IMR-90 (cell line): ENCODE results near the gene UBE2M. TPM values are rescaled to one million over a fixed set of nuclear protein-coding genes. Genes with fewer than 3 reads are reported as not detected.

ENCODE experiments used
- ATAC-seq: fragments of 200-7000 bp; cut with Tn5 transposase; 2 replicates; pipeline ENCODE4 v1.9.1; 2020; ENCODE audit warnings: low read depth, mild to moderate bottlenecking, moderate library complexity
- BruUV-seq: library from RNA; stranded (reverse); fragments of 400-500 nt; replicated peaks from 2 replicates; lab custom pipeline; 2021; lab: Mats Ljungman, UMichigan
- CTCF ChIA-PET: fragments of 300-600 bp; formaldehyde crosslinking; extraction: SDS; loops from one replicate; lab custom pipeline; 2021; ENCODE audit warnings: antibody characterized with exemption; lab: Yijun Ruan, JAX
- POLR2A ChIA-PET: fragments of 300-600 bp; sonication (Branson Sonifier 250); formaldehyde crosslinking; loops from one replicate; lab custom pipeline; 2022; ENCODE audit warnings: antibody characterized with exemption; ENCODE audit not compliant: unreplicated experiment; lab: Charles Lee
- DNase-seq: peaks from one replicate; pipeline ENCODE4 v3.0.0; 2013
- H2AFZ ChIP-seq: replicated peaks from 2 replicates; pipeline ENCODE3; 2013; ENCODE audit warnings: low read length, mild to moderate bottlenecking; ENCODE audit not compliant: poor library complexity
- H2AK5ac ChIP-seq: 2 replicates; pipeline ENCODE4 v1.6.1; 2013; ENCODE audit warnings: low read depth, low read length, inconsistent platforms
- H2AK9ac ChIP-seq: replicated peaks from 2 replicates; pipeline ENCODE3; 2013; ENCODE audit warnings: mild to moderate bottlenecking, low read depth, low read length, moderate library complexity; ENCODE audit not compliant: poor library complexity
- H2BK120ac ChIP-seq: 2 replicates; pipeline ENCODE4 v1.6.1; 2013; ENCODE audit warnings: low read depth, low read length, inconsistent platforms
- H2BK15ac ChIP-seq: 3 replicates; pipeline ENCODE4 v1.6.1; 2013; ENCODE audit warnings: low read depth, low read length, inconsistent platforms
- H2BK20ac ChIP-seq: 2 replicates; pipeline ENCODE4 v1.6.1; 2013; ENCODE audit warnings: low read depth, mild to moderate bottlenecking, inconsistent platforms, low read length, moderate library complexity
- H2BK5ac ChIP-seq: 2 replicates; pipeline ENCODE4 v1.6.1; 2013; ENCODE audit warnings: mild to moderate bottlenecking, low read depth, low read length, inconsistent platforms; ENCODE audit not compliant: poor library complexity, severe bottlenecking
- H3K14ac ChIP-seq: replicated peaks from 2 replicates; pipeline ENCODE4 v1.6.1; 2013; ENCODE audit warnings: low read depth, low read length, inconsistent platforms
- H3K18ac ChIP-seq: 2 replicates; pipeline ENCODE4 v1.6.1; 2013; ENCODE audit warnings: low read depth, low read length, control low read depth
- H3K23ac ChIP-seq: 2 replicates; pipeline ENCODE4 v1.6.1; 2013; ENCODE audit warnings: low read depth, low read length, inconsistent platforms
- H3K27ac ChIP-seq: 2 replicates; pipeline ENCODE4 v1.5.1; 2013; ENCODE audit warnings: mild to moderate bottlenecking, control low read depth, low read length; ENCODE audit not compliant: insufficient read depth
- H3K27me3 ChIP-seq: 2 replicates; pipeline ENCODE4 v1.6.1; 2013; ENCODE audit warnings: low read length; ENCODE audit not compliant: control insufficient read depth, insufficient read depth
- H3K36me3 ChIP-seq: 2 replicates; pipeline ENCODE4 v1.6.1; 2013; ENCODE audit warnings: low read length, mixed read lengths; ENCODE audit not compliant: control insufficient read depth, insufficient read depth
- H3K4ac ChIP-seq: 2 replicates; pipeline ENCODE4 v1.6.1; 2013; ENCODE audit warnings: low read depth, low read length, inconsistent platforms
- H3K4me1 ChIP-seq: 2 replicates; pipeline ENCODE4 v1.6.1; 2013; ENCODE audit warnings: low read length, mixed read lengths; ENCODE audit not compliant: control insufficient read depth, insufficient read depth
- H3K4me2 ChIP-seq: 2 replicates; pipeline ENCODE4 v1.6.1; 2013; ENCODE audit warnings: low read depth, mild to moderate bottlenecking, control low read depth, low read length, moderate library complexity
- H3K4me3 ChIP-seq: 2 replicates; pipeline ENCODE4 v1.5.1; 2013; ENCODE audit warnings: low read depth, mild to moderate bottlenecking, control low read depth, low read length, moderate library complexity; ENCODE audit not compliant: insufficient read depth
- H3K56ac ChIP-seq: 2 replicates; pipeline ENCODE4 v1.6.1; 2013; ENCODE audit warnings: low read length, inconsistent platforms; ENCODE audit not compliant: insufficient read depth; ENCODE audit errors: extremely low read depth
- H3K79me1 ChIP-seq, 2 experiments: 2 replicates each; pipeline ENCODE4 v1.6.1; 2013; ENCODE audit warnings: low read length in 2 of 2, inconsistent platforms in 1 of 2, low read depth in 1 of 2
- H3K9ac ChIP-seq: 2 replicates; pipeline ENCODE4 v1.6.1; 2013; ENCODE audit warnings: low read depth, low read length, control low read depth
- H3K9me1 ChIP-seq: 2 replicates; pipeline ENCODE4 v1.6.1; 2013; ENCODE audit warnings: low read length, inconsistent platforms; ENCODE audit not compliant: insufficient read depth
- H3K9me3 ChIP-seq: 2 replicates; pipeline ENCODE4 v1.6.1; 2013; ENCODE audit warnings: low read length; ENCODE audit not compliant: control insufficient read depth, insufficient read depth
- H4K20me1 ChIP-seq: 2 replicates; pipeline ENCODE4 v1.6.1; 2013; ENCODE audit warnings: low read length, inconsistent platforms; ENCODE audit not compliant: insufficient read depth
- H4K5ac ChIP-seq: 2 replicates; pipeline ENCODE4 v1.6.1; 2013; ENCODE audit warnings: mild to moderate bottlenecking, low read depth, low read length, control low read depth
- H4K8ac ChIP-seq, 2 experiments: 2 replicates each; pipeline ENCODE4 v1.6.1; 2013; ENCODE audit warnings: low read depth in 2 of 2, low read length in 2 of 2, control low read depth in 1 of 2, inconsistent platforms in 1 of 2
- H4K91ac ChIP-seq: 2 replicates; pipeline ENCODE4 v1.6.1; 2013; ENCODE audit warnings: low read depth, low read length, inconsistent platforms; ENCODE audit not compliant: insufficient read depth
- BHLHE40 ChIP-seq: fragments of 150-350 bp; IDR thresholded peaks from 2 replicates; pipeline ENCODE4 v1.6.1; 2016; ENCODE audit warnings: mild to moderate bottlenecking, low read depth, low read length
- CEBPB ChIP-seq: IDR thresholded peaks from 2 replicates; pipeline ENCODE4 v1.6.1; 2012; ENCODE audit warnings: low read depth, low read length, improper control_type of control experiment
- CHD1 ChIP-seq: IDR thresholded peaks from 2 replicates; pipeline ENCODE4 v1.6.1; 2012; ENCODE audit warnings: low read depth, low read length, improper control_type of control experiment
- CTCF ChIP-seq: conservative IDR thresholded peaks from 2 replicates; pipeline ENCODE4 v1.5.1; 2012; ENCODE audit warnings: mild to moderate bottlenecking, low read depth, low read length, improper control_type of control experiment
- ELK1 ChIP-seq: fragments of 150-350 bp; IDR thresholded peaks from 2 replicates; pipeline ENCODE4 v1.6.1; 2016; ENCODE audit warnings: low read depth, mild to moderate bottlenecking, low read length, moderate library complexity, borderline replicate concordance
- FOS ChIP-seq: fragments of 150-350 bp; IDR thresholded peaks from 2 replicates; pipeline ENCODE4 v1.6.1; 2016; ENCODE audit warnings: low read depth, low read length
- MAFK ChIP-seq: IDR thresholded peaks from 2 replicates; pipeline ENCODE4 v1.6.1; 2012; ENCODE audit warnings: low read depth, low read length, improper control_type of control experiment
- MAZ ChIP-seq: IDR thresholded peaks from 2 replicates; pipeline ENCODE4 v1.6.1; 2012; ENCODE audit warnings: low read depth, mild to moderate bottlenecking, low read length, improper control_type of control experiment, moderate library complexity, borderline replicate concordance
- MXI1 ChIP-seq: IDR thresholded peaks from 2 replicates; pipeline ENCODE4 v1.6.1; 2012; ENCODE audit warnings: low read depth, mild to moderate bottlenecking, low read length, moderate library complexity, borderline replicate concordance
- NFE2L2 ChIP-seq: fragments of 150-350 bp; IDR thresholded peaks from 2 replicates; pipeline ENCODE4 v1.6.1; 2016; ENCODE audit warnings: low read depth, mild to moderate bottlenecking, low read length
- POLR2A ChIP-seq: IDR thresholded peaks from 2 replicates; pipeline ENCODE4 v1.6.1; 2012; ENCODE audit warnings: mild to moderate bottlenecking, low read depth, low read length
- RAD21 ChIP-seq: IDR thresholded peaks from 2 replicates; pipeline ENCODE4 v1.6.1; 2012; ENCODE audit warnings: low read length, improper control_type of control experiment
- RCOR1 ChIP-seq: IDR thresholded peaks from 2 replicates; pipeline ENCODE4 v1.6.1; 2012; ENCODE audit warnings: mild to moderate bottlenecking, low read length, improper control_type of control experiment; ENCODE audit not compliant: insufficient replicate concordance
- RFX5 ChIP-seq: IDR thresholded peaks from 2 replicates; pipeline ENCODE4 v1.8.0; 2012; ENCODE audit warnings: low read depth, mild to moderate bottlenecking, low read length, moderate library complexity
- SMC3 ChIP-seq: fragments of 150-350 bp; IDR thresholded peaks from 2 replicates; pipeline ENCODE4 v1.6.1; 2016; ENCODE audit warnings: low read depth, mild to moderate bottlenecking, antibody characterized with exemption, low read length, moderate library complexity
- USF2 ChIP-seq: fragments of 150-350 bp; IDR thresholded peaks from 2 replicates; pipeline ENCODE4 v1.6.1; 2017; ENCODE audit warnings: mild to moderate bottlenecking, antibody characterized with exemption, low read length, low read depth
- WGBS, 2 experiments: methylation state at CpG; one replicate each; pipeline versions ENCODE4 v1.1.5 to v1.1.7; 2013; ENCODE audit warnings: missing lambda C conversion rate in 2 of 2; ENCODE audit not compliant: insufficient read length in 1 of 2; ENCODE audit errors: extremely low coverage in 2 of 2; 5-methylcytosine and 5-hydroxymethylcytosine counted together
- dilution Hi-C: fragments of 300-500 bp; cut with HindIII; formaldehyde crosslinking; loops from one replicate; pipeline ENCODE4 v1.14.3; 2018; ENCODE audit warnings: low sequenced_read_pairs; ENCODE audit not compliant: unreplicated experiment
- in situ Hi-C: fragments of 300-500 bp; cut with MboI; formaldehyde crosslinking; loops from 3 replicates; pipeline ENCODE4 v1.14.3; 2019; ENCODE audit warnings: low sequenced_read_pairs, inconsistent platforms, mixed read lengths
- intact Hi-C: fragments of 100-400 bp; cut with micrococcal nuclease; formaldehyde crosslinking; loops from 2 replicates; pipeline ENCODE4 v1.10.0; 2022
- polyA plus RNA-seq, 3 experiments: library from polyadenylated mRNA; depleted of rRNA; stranded (reverse); fragments of >200 nt; gene quantifications; 2 replicates each; pipeline ENCODE4 v1.2.3, GENCODE V29; 2012; ENCODE audit warnings: low replicate concordance in 1 of 3
- total RNA-seq: library from RNA; depleted of rRNA; stranded (reverse); fragments of >200 nt; gene quantifications from 2 replicates; pipeline ENCODE4 v1.2.3, GENCODE V29; 2012

UBE2M gene
- total and polyA plus RNA-seq, 2 of the 4 experiments (the other 2 are of a cell fraction) = 55.9 to 66.6 TPM

GRCh38 chr19:58555920-58556621, 2.3 kb downstream of the UBE2M start:
- Histone ChIP-seq H3K9ac (no peak overlapping the region), H3K18ac (no peak overlapping the region), H2BK120ac (no peak overlapping the region), H2BK5ac (no peak overlapping the region), H3K9me1 (peaks cover 29% of the 10 kb centered on the region), H2AK9ac (peak overlapping the region; percentile 3), H3K56ac (no peak overlapping the region), H4K8ac (no peak overlapping the region), H2BK15ac (no peak overlapping the region), H3K27ac (no peak overlapping the region), H3K9me3 (no peaks in the 10 kb centered on the region), H3K4ac (no peak overlapping the region), H2AK5ac (no peak overlapping the region; the same call in 1 of the 2 replicates), H3K14ac (no peak overlapping the region), H3K4me2 (no peak overlapping the region), H4K5ac (no peak overlapping the region), H3K36me3 (peaks cover 28% of the 10 kb centered on the region), H3K4me1 (peaks cover 22% of the 10 kb centered on the region), H3K27me3 (no peaks in the 10 kb centered on the region), H3K23ac (no peak overlapping the region), H2AFZ (no peak overlapping the region), H4K20me1 (peaks cover 21% of the 10 kb centered on the region), H3K79me1 (peaks cover 27 to 65% of the 10 kb centered on the region in 2 experiments), H3K4me3 (no peak overlapping the region), H4K91ac (no peak overlapping the region), H2BK20ac (no peak overlapping the region)
- intact Hi-C loops (no loop called here), in situ Hi-C loops (no loop called here), dilution Hi-C loops (no loop called here)
- ATAC-seq = no peak
- 100% methylated on average over 2 of the region's 16 CpGs; no CpG with 5 or more reads in 1 of the 2 experiments for WGBS, 2 experiments
- no peak for DNase-seq
- BruUV-seq = TSS peak; percentile 59
- ChIA-PET CTCF (no interaction called here), POLR2A (no interaction called here)
- no peak for TF ChIP-seq RFX5
- no peak for TF ChIP-seq MAZ
- TF ChIP-seq BHLHE40 = no peak
- TF ChIP-seq CEBPB = no peak
- no peak for TF ChIP-seq ELK1
- no peak for TF ChIP-seq CHD1
- TF ChIP-seq MAFK = no peak
- no peak for TF ChIP-seq RAD21
- TF ChIP-seq RCOR1 = no peak
- no peak for TF ChIP-seq FOS
- TF ChIP-seq MXI1 = no peak
- no peak for TF ChIP-seq CTCF
- TF ChIP-seq SMC3 = no peak
- no peak for TF ChIP-seq NFE2L2
- TF ChIP-seq POLR2A = no peak
- TF ChIP-seq USF2 = no peak
